Left lung (tissue), 10 donors: ENCODE data around the gene EMC1. TPM values are rescaled to one million over a fixed set of nuclear protein-coding genes. Genes with fewer than 3 reads are reported as not detected.

Experiments
- ATAC-seq: fragments of 200-7000 bp; cut with Tn5 transposase; one replicate; pipeline ENCODE4 v1.9.1; 2020; ENCODE audit warnings: moderate library complexity
- DNase-seq, 4 donors: peaks; one replicate each; pipeline ENCODE4 v3.0.0-alpha.2; 2013 to 2020
- H3K27ac ChIP-seq, 2 donors: fragments of 200-600 bp; sonication (generic) in 1 of 2; one replicate each; pipeline versions ENCODE4 v1.5.0 to v1.8.0; 2020 to 2021
- H3K27me3 ChIP-seq, 2 donors: fragments of 200-600 bp; sonication (generic) in 1 of 2; one replicate each; pipeline versions ENCODE4 v1.5.0 to v1.8.0; 2020 to 2021
- H3K36me3 ChIP-seq, 2 donors: fragments of 200-600 bp; sonication (generic) in 1 of 2; one replicate each; pipeline versions ENCODE4 v1.5.0 to v1.8.0; 2020 to 2021
- H3K4me1 ChIP-seq, 2 donors: fragments of 200-600 bp; one replicate each; pipeline ENCODE4 v1.8.0; 2021
- H3K4me3 ChIP-seq, 2 donors: fragments of 200-600 bp; sonication (generic) in 1 of 2; one replicate each; pipeline versions ENCODE4 v1.5.0 to v1.8.0; 2020 to 2021; ENCODE audit warnings: mild to moderate bottlenecking in 1 of 2
- H3K9me3 ChIP-seq, 2 donors: fragments of 200-600 bp; sonication (generic) in 1 of 2; one replicate each; pipeline versions ENCODE4 v1.5.0 to v1.8.0; 2020 to 2021
- intact Hi-C, 2 donors: fragments of 100-400 bp; cut with DNase I; formaldehyde crosslinking; loops; one replicate each; pipeline versions ENCODE4 v1.11.2 to v1.14.2; 2022
- polyA plus RNA-seq, 6 donors: library from polyadenylated mRNA; unstranded; fragments of 120-200 nt; gene quantifications; one replicate each; pipeline ENCODE4 v1.2.1, GENCODE V29; 2013; ENCODE audit not compliant: insufficient read length in 6 of 6
- total RNA-seq, 2 donors: library from RNA; stranded (reverse); fragmentation: NEBNext Ultra II Directional; extraction: Animal tissue kit (Norgen Biotek cat#: 25700); gene quantifications; one replicate each; pipeline ENCODE4 v1.2.1, GENCODE V29; 2021
- TF ChIP-seq, protein P1 (sequence below), 2 donors: fragments of 200-600 bp; sonication (generic) in 1 of 2; IDR thresholded peaks; one replicate each; pipeline versions ENCODE4 v1.5.0 to v1.8.0; 2021; ENCODE audit warnings: antibody characterized with exemption in 2 of 2
- donor health status: DM: no; HTN: yes; CAD: no.
- donor health status: DM: no; HTN: no; CAD: no.

Gene EMC1
- total and polyA plus RNA-seq, 8 donors: 43.7 to 55.5 (median 52.4) TPM

GRCh38 chr1:19166066-19166465 is 85.3 kb downstream of the EMC1 start:
- TF ChIP-seq, protein P1, sequence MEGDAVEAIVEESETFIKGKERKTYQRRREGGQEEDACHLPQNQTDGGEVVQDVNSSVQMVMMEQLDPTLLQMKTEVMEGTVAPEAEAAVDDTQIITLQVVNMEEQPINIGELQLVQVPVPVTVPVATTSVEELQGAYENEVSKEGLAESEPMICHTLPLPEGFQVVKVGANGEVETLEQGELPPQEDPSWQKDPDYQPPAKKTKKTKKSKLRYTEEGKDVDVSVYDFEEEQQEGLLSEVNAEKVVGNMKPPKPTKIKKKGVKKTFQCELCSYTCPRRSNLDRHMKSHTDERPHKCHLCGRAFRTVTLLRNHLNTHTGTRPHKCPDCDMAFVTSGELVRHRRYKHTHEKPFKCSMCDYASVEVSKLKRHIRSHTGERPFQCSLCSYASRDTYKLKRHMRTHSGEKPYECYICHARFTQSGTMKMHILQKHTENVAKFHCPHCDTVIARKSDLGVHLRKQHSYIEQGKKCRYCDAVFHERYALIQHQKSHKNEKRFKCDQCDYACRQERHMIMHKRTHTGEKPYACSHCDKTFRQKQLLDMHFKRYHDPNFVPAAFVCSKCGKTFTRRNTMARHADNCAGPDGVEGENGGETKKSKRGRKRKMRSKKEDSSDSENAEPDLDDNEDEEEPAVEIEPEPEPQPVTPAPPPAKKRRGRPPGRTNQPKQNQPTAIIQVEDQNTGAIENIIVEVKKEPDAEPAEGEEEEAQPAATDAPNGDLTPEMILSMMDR (IDR thresholded peaks at IDR 0.05): no peak
- H3K36me3 ChIP-seq: peaks cover 3 to 100% of the 10 kb centered on the region in 2 donors

More at GRCh38 chr1:19166066-19166465, 85.3 kb downstream of the EMC1 start:
- DNase-seq: no peak
- H3K27ac ChIP-seq: no peak overlapping the region
- H3K4me3 ChIP-seq: no peak overlapping the region
- intact Hi-C loops: no loop called here
- no peaks in the 10 kb centered on the region for H3K4me1 ChIP-seq
- H3K9me3 ChIP-seq: no peaks in the 10 kb centered on the region
- no peak for ATAC-seq
- H3K27me3 ChIP-seq: no peaks in the 10 kb centered on the region

Other genes starting within 250 kb of the EMC1 start
- gene UBR4, start 41.3 kb downstream of the EMC1 start, total RNA-seq: 100 to 1,000 TPM in 1 of 2 donors, 10 to 100 TPM in 1; 95.9 to 130 TPM
- 100 to 1,000 TPM in 5 of 6 donors, 10 to 100 TPM in 1; 96.8 to 116 (median 109) TPM for gene UBR4, start 41.3 kb downstream of the EMC1 start, polyA plus RNA-seq
- 10 to 100 TPM; 17.6 to 34.6 TPM for gene MRTO4, start 281 bp upstream of the EMC1 start, total RNA-seq
- gene MRTO4, start 281 bp upstream of the EMC1 start, polyA plus RNA-seq: 10 to 100 TPM; 27.9 to 33.6 (median 30.9) TPM
- gene AKR7A3, start 37.2 kb upstream of the EMC1 start, total RNA-seq: under 1 TPM; 0.26 to 0.52 TPM
- 1 to 10 TPM; 1.3 to 2.6 (median 1.9) TPM for gene AKR7A3, start 37.2 kb upstream of the EMC1 start, polyA plus RNA-seq
- gene AKR7A2, start 60.6 kb upstream of the EMC1 start, total RNA-seq: 10 to 100 TPM; 43.2 to 62.8 TPM
- 10 to 100 TPM; 59.5 to 73.8 (median 65.5) TPM for gene AKR7A2, start 60.6 kb upstream of the EMC1 start, polyA plus RNA-seq
- gene SLC66A1, start 60.8 kb upstream of the EMC1 start, total RNA-seq: 10 to 100 TPM; 16.4 to 21.1 TPM
- gene SLC66A1, start 60.8 kb upstream of the EMC1 start, polyA plus RNA-seq: 10 to 100 TPM in 2 of 6 donors, 1 to 10 TPM in 4; 7.9 to 11.1 (median 9.7) TPM
- gene CAPZB, start 234.0 kb upstream of the EMC1 start, total RNA-seq: 100 to 1,000 TPM; 293 to 327 TPM
- gene CAPZB, start 234.0 kb upstream of the EMC1 start, polyA plus RNA-seq: 100 to 1,000 TPM; 223 to 291 (median 251) TPM